GM19467 (cell line): ENCODE results near the gene PLOD1.

Experiments
- ATAC-seq: cut with Tn5 transposase; IDR thresholded peaks from one replicate; pipeline ENCODE4 v1.9.1; 2021; ENCODE audit warnings: mild to moderate bottlenecking, moderate library complexity; ENCODE audit not compliant: unreplicated experiment

The PLOD1 gene

DNA sequence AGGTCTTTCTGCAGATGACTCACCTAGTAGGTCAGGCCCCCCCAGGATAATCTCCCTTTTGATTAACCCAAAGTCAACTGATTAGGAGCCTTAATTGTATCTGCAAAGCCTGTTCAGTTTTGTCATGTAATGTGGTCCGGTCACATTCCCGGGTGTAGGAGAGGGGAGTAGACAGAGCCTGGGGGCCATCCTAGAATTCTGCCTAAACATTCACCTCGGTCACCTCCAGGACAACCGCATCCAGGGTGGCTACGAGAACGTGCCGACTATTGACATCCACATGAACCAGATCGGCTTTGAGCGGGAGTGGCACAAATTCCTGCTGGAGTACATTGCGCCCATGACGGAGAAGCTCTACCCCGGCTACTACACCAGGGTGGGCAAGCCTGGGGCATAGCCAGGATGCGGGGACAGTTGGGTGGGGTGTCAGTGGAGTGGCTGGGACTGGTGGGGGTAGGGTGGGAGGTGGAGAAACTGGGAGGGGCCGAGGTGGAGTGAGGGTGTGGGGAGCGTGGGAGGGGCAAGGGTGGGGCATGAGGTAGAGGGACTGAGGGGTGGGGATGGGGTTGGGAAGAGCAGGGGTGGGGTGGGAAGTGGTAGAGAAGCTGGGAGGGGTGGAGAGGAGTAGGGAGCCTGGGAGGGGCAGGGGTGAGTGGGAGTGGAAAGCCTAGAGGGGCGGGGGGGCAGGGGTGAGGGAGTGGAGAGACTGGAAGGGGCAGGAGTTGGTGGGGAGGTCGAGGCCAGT is 36.1 kb downstream of the PLOD1 start:
- ATAC-seq: no peak

DNA sequence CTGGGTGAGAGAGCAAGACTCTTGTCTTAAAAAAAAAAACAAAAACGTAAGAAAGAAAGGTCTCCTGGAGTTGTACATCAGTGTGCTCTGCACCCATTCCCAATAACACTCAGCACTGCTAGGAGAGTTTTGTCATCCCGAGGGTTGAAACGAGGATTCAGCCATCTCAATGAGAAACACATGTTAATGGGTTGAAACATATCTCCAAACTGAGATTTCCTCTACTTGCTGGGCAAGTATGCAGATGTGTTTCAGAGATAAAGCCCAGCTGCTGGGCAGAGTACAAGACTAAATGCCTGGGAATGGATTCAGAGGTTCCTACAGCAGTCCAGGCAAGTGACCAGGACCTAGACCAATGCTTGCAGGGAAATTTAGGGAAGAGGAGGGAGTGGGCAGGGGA is 43.1 kb downstream of the PLOD1 start:
- no peak for ATAC-seq

DNA sequence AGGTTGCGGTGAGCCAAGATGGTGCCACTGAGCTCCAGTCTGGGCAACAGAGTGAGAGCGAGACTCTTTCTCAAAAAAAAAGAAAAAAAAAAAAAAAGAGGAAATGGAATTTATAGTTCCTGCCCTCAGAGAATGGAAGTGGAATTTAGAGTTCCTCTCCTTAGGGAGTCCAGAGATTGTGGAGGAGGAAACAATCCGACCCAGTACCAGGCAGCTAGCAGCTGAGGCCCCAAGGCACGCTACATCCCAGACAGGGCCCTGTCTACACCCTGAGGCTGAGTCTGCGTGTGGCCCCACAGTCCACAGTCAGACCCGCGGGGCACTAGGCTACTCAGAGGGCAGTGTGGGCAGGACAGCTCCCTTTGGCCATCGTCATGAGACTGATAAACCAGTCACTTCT is 43.8 kb downstream of the PLOD1 start:
- no peak for ATAC-seq

DNA sequence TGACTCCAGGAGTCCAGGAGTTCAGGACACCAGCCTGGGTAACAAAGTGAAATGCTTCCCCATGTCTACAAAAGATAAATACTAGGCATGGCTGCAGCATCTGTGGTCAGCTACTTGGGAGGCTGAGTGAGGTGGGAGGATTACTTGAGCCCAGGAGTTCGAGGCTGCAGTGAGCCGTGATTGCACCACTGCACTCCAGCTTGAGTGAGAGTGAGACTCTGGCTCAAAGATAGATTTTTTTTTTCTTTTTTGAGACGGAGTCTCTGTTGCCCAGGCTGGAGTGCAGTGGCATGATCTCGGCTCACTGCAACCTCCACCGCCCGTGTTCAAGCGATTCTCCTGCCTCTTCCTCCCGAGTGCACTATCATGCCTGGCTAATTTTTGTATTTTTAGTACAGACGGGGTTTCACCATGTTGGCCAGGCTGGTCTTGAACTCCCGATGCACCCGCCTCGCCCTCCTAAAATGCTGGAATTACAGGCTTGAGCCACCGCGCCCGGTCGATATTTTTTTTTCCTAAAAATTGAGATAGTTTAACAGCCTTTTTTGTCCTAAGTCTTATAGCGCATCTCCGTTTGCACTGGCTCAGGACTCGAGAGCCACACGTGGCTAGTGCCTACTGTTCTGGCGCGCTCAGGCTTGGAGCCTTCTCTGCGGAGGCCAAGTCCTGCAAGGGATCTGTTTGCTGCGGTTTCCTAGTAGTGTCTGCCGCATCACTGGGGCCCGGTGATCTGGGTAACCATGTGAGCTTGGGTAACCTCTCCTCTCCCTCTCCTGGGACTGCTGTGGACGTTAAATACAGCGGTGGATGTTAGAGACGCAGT is 44.7 kb downstream of the PLOD1 start:
- no peak for ATAC-seq

DNA sequence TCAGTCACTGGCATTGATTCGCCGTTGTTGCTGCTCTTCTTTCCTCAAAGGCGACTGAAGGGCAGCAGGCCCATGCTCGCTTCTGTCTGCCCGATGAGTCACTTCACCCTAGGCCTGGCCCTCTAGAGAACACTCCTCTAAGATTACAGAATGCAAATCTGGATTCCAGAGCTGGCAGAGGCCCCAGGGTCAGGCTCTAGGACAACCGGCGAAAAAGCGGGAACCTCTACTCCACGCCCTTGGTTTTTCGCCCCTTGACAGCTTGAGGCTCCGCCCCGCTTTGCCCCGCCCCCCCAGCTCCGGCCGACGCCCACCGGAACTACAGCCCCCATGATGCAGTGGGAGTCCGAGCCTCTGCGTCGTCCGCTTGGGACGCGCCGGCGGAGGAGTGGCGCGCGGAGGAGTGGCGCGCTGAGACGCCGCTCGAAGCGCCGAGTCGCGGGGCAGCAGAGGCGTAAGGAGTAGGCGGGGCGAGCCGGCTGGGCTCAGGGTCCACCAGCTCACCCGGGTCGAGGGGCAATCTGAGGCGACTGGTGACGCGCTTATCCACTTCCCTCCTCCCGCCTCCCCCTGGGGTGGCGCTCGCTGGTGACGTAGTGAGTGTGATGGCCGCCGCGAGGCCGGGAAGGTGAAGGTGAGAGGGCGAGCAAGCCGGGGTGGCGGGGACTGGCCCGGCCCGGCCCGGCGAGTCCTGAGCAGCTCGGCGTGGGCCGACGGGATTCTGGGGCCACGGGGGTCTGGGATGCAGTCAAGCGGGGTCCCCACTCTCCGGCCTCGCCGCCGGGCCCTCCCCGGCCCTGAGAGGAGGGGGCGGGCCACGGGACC is 45.5 kb downstream of the PLOD1 start, which contains the start of gene MFN2:
Gene MFN2, plus strand, starts transcription at position 594 of the 825 bp plus-strand sequence. CDS start 8,725 bp downstream, outside the sequence.
- peak; percentile 91 for ATAC-seq

DNA sequence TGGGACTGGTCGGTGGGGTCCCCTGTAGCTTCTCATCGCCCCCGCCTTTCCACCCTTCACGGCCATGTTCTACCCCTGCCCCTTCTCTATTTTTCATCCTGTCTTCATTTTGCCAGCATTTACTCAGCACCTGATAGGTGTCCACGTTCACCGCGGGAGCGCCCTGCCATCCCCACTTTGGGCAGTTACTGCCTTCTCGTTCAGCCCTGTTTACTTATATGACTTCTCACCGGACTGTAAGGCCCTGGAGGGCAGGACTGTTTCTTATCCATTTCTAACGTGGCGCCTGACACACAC is 46.1 kb downstream of the PLOD1 start:
- ATAC-seq: no peak

DNA sequence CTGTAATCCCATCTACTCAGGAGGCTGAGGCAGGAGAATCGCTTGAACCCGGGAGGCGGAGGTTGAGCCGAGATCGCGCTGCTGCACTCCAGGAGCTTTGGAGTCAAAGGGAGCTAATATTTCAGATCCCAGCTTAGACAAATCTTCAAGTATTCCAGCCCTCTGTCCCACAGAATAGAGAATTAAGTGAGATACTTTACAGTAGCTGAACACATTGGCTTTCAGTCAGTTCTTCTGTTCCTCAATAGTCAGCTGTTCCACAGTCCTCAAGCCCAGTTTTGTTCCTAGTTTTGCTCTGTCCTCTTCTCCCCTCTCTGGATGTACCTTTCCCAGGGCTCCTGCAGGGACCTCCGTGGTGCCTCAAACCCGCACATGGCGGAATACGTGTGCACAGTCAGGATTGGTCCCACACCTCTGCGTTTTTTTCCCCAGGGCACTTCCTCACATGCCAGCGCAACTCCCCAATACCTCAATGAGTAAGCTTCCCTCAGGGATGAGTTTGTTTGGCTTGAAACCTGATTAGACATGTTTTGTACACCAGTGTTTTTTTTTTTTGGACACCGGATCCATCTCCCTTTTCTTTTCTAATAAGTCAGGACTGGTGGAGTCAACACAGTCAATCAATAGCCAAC is 47.0 kb downstream of the PLOD1 start:
- no peak for ATAC-seq

DNA sequence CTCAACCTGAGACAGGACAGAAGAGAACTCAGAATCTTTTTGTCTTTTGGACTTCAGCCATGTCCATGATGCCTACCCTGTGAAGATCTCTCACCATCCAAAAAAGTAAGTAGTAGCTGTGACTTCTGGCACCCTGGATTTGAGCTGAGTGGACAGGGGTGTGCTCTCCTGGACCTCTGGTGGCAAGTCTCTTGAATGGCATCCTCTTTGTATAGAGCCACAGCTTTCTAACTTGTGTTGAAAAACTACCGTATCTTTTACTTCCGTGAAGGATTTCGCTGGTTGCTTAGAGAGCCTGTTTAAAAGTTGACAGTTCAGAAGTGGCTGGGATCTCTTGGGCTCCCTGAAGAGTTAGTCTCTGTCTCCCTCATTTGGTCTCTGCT is 47.5 kb downstream of the PLOD1 start:
- no peak for ATAC-seq

DNA sequence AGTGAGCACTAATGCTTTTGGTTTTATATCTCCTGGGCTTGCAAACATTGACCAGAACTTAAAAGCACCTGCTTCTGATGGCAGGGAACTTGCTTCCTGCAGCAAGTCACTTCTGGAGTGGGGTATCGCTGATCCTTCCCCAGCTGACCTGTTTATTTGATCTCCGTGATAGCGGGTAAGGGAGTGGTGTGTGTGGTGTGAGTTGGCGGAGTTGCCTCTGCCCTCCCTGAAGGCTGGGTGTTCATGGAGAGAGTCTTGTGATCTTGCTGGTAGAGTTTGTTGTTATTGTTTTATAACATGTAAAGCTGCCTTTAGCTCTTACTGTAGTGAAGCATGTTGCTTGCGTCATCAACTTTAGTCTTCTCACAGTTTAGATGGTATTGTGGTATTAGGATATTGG is 49.6 kb downstream of the PLOD1 start:
- no peak for ATAC-seq

DNA sequence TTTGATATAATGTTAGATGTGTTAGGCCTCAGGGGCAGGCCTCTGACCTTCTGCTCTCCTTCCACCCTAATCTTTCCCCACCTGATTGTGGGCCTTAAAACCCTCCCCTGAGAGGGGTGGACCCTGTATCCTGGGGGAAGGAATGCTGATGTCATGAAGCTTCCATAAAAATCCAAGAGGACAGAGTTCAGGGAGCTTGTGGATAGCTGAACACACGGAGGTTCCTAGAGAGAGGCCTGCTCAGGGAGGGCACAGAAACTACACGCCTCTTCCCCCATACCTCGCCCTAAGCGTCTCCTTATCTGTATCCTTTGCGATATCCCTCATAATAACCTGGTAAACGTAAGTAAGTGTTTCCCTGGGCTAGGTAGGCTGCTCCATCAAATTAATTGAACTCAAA is 50.1 kb downstream of the PLOD1 start:
- no peak for ATAC-seq

DNA sequence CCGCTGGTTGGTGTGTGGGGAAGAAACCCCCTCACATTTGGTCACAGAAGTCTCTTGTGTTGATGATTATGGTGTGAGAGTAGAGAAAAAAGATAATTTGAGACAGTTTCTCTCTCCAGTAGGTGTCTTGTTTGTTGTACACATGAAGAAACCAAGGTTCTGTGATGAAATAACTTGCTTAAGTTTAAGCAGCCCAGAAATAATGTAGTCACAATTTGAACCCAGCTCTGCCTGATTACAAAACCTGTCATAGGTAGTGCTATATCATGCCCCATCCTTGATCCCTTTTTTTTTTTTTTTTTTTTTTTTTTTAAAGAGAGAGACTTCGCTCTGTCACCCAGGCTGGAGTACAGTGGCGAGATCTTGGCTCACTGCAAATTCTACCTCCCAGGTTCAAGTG is 50.7 kb downstream of the PLOD1 start:
- ATAC-seq: no peak

DNA sequence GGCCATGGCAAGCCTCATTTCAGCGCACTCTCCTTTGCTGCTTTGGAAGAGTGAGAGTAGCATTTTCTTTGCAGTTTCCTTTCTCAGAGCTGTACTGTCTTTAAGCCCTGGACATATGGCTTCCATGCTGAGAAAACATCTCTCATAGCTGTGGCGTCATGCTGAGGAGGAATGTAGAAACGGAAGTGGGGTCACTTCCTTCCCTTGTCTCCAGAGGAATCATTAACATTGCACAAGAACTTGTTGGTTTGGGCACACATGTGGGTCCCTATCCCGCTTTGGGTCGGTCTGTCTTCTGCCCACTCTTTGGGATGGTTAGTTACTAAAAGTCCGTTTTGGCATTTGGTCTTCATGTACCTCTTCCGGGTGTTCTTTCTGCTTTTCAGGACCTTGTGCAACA is 51.3 kb downstream of the PLOD1 start:
- no peak for ATAC-seq

DNA sequence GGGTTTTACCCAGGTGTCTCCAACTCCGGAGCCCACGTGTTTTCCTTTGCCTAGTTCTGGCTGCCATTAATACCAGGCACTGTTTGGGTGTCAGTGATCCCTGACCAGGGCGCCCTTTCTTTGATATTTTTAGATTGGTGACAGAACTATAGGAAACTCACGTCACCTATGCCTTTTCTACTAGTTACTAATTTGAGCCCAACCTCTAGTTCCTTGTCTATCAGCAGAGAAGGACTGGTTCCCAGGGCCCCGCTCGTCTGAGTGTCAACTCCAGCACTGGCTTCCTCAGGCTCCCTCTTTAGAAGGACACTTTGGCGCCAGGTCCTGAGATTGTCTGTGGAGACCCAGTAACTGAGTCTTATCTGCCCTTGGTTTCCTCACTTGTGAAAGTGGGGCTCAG is 55.2 kb downstream of the PLOD1 start:
- no peak for ATAC-seq

DNA sequence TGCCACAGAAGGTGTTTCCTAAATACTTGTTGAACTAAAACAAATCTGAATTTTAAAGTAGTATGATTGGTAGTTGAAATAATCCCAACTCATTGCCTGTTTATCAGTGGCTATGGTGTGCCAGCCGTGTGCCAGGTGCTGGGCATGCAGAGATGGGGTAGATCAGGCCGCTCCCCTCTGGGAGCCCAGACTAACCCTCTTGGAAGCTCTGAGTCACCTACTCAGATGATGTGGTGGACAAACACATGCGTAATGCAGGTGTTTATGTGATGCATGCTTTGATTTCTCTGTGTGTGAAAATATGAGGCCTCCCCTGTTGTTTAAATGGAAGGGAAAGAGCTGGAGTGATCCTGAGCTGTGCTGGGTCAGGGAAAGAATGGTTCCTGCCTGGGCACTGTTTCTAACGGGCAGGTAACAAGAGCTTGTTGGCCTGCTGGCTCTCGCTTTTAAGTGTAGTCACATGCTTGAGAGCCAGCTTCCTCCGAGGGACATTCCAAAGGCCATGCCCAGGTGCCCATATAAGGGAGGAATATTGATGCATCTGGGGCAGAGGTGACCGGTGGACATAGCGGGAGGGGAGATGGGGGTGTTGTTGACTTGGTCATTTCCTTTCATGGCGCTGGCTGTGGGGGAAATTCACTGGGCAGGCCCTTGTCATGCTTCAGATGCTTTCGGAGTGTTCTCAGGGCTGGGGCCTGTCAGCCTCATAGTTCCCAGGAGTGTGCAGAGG is 56.0 kb downstream of the PLOD1 start:
- ATAC-seq: no peak

DNA sequence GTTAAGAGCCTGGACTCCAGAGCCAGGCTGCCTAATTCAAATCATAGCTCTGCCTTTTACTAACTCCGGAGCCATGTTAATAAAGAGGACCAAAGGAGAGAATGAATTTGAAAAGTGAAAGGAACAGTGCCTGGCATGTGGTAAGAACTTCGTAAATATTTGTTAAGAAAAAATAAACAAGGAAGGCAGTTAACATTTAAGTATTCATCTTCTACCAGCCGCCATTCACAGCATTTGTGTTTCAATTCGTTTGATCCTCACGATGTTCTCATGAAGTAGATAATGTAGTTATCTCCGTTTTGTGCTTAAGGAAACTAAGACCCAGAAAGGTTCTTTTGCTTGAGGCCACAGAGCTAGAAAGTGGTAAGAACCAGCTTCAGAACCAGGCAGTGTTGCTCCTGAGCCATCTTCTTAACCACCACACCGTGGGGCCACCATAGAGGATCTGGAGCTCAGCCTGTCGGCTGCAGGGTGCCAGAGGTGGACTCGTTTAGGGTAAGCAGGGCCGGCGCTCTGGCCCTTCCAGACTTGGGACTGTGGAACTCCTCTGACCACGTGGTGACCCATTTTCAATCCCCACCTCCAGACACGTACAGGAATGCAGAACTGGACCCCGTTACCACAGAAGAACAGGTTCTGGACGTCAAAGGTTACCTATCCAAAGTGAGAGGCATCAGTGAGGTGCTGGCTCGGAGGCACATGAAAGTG is 57.6 kb downstream of the PLOD1 start:
- no peak for ATAC-seq

DNA sequence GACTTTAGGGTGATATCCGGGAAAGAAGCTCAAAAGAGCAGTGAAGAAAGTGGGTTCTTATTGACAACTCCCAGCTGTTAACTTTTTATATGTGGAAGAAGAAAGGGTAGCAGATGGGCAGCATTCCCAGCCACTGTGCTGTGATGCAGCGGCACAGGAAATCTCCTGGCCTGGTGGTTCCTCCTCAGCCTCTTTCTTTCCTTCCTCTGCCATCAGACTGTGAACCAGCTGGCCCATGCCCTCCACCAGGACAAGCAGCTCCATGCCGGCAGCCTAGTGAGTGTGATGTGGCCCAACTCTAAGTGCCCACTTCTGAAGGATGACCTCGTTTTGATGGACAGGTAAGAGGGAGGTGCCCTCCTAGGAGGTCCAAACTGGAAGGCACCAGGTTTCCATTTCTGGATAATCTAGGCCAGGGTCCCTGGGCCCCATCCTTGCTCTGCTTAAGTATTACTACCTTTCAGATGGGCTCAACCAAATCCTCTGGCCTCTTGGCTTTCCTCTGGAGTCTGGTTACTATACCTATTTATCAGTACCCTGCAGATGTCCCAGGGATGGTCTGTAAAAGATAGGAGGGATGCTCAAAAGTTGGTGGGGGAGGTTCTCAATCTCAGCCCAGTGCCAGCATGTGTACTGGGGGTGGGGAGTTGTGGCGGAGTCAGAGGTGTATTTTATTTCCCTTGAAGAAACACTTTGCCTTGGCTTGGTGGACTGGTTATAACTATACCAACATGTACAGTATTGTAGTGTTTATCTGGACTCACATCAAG is 62.7 kb downstream of the PLOD1 start:
- ATAC-seq: no peak

DNA sequence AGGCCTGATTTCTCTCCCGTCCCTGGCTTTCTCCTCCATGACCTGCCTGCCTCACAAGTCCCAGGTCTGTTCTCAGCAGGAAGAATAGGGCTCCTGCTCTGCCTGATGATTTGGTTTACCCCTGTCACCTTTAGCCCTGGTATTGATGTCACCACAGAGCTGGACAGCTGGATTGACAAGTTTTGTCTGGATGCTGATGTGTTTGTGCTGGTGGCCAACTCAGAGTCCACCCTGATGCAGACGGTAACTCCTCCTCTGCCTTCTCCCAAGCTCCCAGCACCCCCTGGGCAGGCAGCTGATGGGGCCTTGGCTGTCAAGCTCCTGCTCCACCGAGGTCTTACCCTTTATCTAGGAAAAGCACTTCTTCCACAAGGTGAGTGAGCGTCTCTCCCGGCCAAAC is 64.1 kb downstream of the PLOD1 start:
- no peak for ATAC-seq

DNA sequence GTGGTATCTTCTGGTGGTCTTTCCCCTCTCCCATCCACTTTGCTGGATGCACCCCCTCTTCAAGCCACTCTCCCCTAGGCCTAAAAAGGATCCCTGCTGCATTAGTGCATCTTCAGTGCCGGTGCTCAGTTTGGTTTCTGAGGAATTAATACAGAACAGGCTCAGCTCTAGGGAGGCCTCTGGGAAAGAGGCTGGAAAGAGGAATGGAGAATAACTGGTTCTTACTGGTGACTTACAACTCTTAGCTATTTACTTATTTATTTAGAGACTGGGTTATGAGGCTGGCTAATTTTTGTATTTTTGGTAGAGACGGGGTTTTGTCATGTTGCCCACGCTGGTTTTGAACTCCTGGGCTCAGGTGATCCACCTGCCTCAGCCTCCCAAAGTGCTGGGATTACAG is 64.7 kb downstream of the PLOD1 start:
- no peak for ATAC-seq

DNA sequence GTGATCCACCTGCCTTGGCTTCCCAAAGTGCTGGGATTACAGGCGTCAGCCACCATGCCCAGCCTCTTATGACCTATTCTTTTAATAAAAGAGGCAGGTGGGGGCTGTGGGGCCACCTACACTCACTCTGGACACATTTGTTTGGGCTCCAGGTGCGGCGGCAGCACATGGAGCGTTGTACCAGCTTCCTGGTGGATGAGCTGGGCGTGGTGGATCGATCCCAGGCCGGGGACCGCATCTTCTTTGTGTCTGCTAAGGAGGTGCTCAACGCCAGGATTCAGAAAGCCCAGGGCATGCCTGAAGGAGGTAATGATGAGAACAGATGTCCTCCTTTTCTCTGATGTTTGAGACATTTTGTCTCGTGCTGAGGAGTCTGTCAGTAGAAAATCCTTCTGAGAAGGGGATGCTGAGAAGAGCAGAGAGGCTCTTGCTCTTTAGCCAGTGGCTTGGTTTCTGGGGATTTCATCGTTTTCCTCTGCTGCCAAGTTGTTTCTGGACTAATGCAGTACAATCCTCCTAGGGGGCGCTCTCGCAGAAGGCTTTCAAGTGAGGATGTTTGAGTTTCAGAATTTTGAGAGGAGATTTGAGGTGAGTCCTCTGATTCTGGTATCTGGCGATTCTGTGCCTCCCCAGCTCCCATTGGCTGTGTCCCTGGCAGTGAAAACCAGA is 66.9 kb downstream of the PLOD1 start:
- ATAC-seq: no peak
